ENCODE measurements around the gene STX17. TPM values are rescaled to one million over a fixed set of nuclear protein-coding genes. Genes with fewer than 3 reads are reported as not detected.

The STX17 gene
- total RNA-seq, 2 donors from 2014 or later = 34.0 to 87.9 TPM

DNA sequence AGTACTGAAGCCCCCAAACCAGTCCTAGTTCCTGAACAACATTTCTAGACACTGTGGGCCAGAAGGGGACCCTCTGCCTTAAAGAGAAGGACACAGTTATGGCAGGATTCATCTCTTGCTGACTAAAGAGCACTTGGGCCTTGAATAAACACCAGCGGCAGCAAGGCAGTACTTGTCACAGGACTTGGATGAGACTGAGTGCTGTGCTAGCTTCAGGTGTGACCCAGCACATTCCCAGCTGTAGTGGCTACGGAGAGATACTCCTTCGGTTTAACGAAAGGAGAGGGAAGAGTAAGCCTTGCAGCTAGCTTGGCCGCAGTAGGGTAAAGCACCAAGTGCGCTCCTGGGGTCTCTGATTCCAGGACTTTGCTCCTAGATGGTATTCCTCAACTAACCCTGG, 10.9 kb upstream of the STX17 start:
- Histone ChIP-seq H3K27ac (no peak overlapping the region), H3K36me3 (no peaks in the 10 kb centered on the region), H3K4me3 (no peak overlapping the region), H3K4me1 (replicated peaks) (no peaks in the 10 kb centered on the region), H3K9me3 (no peaks in the 10 kb centered on the region), H3K27me3 (replicated peaks; ENCODE audit: insufficient read depth) (no peaks in the 10 kb centered on the region)
- intact Hi-C loops (cut with DNase I) = no loop called here
- DNase-seq (ENCODE audit: low spot score) = no peak
- 95% methylated on average over 6 of the region's 6 CpGs for WGBS
- TF ChIP-seq, protein P1, sequence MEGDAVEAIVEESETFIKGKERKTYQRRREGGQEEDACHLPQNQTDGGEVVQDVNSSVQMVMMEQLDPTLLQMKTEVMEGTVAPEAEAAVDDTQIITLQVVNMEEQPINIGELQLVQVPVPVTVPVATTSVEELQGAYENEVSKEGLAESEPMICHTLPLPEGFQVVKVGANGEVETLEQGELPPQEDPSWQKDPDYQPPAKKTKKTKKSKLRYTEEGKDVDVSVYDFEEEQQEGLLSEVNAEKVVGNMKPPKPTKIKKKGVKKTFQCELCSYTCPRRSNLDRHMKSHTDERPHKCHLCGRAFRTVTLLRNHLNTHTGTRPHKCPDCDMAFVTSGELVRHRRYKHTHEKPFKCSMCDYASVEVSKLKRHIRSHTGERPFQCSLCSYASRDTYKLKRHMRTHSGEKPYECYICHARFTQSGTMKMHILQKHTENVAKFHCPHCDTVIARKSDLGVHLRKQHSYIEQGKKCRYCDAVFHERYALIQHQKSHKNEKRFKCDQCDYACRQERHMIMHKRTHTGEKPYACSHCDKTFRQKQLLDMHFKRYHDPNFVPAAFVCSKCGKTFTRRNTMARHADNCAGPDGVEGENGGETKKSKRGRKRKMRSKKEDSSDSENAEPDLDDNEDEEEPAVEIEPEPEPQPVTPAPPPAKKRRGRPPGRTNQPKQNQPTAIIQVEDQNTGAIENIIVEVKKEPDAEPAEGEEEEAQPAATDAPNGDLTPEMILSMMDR (IDR thresholded peaks at IDR 0.05) = no peak
- no peak for TF ChIP-seq POLR2AphosphoS5 (IDR thresholded peaks at IDR 0.05)
- TF ChIP-seq POLR2A (IDR thresholded peaks at IDR 0.05) = no peak

DNA sequence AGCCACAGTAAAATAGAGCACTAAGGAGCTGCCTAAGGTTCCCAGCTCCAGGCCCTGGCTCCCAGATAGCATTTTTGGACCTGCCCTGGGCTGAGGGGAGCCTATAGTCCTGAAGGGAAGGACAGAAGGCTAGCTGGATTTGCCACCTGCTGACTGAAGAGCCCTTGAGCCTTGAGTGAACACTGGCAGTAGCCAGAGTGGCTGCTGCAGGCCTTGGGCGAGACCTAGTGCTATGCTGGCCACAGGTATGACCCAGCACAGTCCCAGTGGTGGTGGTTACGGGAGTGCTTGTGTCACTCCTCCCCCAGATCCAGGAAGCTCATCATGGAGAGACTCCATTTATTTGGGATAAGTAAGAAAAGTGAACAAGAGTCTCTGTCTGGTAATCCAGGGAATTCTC, 10.3 kb upstream of the STX17 start:
- DNase-seq (ENCODE audit: low spot score) = no peak
- no peak overlapping the region for H3K4me3 ChIP-seq
- no peaks in the 10 kb centered on the region for H3K27me3 ChIP-seq (replicated peaks; ENCODE audit: insufficient read depth)
- intact Hi-C loops (cut with DNase I) = no loop called here
- H3K36me3 ChIP-seq = no peaks in the 10 kb centered on the region
- no peak overlapping the region for H3K27ac ChIP-seq
- WGBS = 100% methylated on average over 2 of the region's 2 CpGs
- H3K4me1 ChIP-seq (replicated peaks) = no peaks in the 10 kb centered on the region
- H3K9me3 ChIP-seq = no peaks in the 10 kb centered on the region
- TF ChIP-seq, protein P1 (IDR thresholded peaks at IDR 0.05) = no peak
- TF ChIP-seq POLR2A (IDR thresholded peaks at IDR 0.05) = no peak
- TF ChIP-seq POLR2AphosphoS5 (IDR thresholded peaks at IDR 0.05) = no peak

DNA sequence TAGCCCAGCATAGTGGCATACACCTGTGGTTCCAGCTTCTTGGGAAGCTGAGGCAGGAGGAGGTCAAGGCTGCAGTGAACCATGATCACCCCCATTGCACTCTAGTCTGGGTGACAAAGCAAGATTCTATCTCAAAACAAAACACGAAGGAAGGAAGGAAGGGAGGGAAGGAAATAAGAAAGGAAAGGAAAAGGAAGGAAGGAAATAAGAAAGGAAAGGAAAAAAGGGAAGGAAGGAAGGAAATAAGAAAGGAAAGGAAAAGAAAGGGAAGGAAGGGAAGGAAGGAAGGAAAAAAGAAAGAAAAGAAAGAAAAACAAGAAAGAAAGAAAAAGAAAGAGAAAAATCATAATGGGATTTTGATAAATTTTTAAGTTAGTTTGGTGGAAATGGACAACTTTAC, 3.1 kb upstream of the STX17 start:
- Histone ChIP-seq H3K36me3 (no peaks in the 10 kb centered on the region), H3K27ac (no peak overlapping the region), H3K4me1 (replicated peaks) (no peaks in the 10 kb centered on the region), H3K27me3 (replicated peaks; ENCODE audit: insufficient read depth) (no peaks in the 10 kb centered on the region), H3K4me3 (no peak overlapping the region), H3K9me3 (no peaks in the 10 kb centered on the region)
- TF ChIP-seq POLR2AphosphoS5 (IDR thresholded peaks at IDR 0.05) = no peak
- no peak for TF ChIP-seq POLR2A (IDR thresholded peaks at IDR 0.05)
- TF ChIP-seq, protein P1 (IDR thresholded peaks at IDR 0.05) = no peak
- intact Hi-C loops (cut with DNase I) = no loop called here
- 95% methylated on average over 1 of the region's 1 CpG for WGBS
- DNase-seq (ENCODE audit: low spot score) = no peak

DNA sequence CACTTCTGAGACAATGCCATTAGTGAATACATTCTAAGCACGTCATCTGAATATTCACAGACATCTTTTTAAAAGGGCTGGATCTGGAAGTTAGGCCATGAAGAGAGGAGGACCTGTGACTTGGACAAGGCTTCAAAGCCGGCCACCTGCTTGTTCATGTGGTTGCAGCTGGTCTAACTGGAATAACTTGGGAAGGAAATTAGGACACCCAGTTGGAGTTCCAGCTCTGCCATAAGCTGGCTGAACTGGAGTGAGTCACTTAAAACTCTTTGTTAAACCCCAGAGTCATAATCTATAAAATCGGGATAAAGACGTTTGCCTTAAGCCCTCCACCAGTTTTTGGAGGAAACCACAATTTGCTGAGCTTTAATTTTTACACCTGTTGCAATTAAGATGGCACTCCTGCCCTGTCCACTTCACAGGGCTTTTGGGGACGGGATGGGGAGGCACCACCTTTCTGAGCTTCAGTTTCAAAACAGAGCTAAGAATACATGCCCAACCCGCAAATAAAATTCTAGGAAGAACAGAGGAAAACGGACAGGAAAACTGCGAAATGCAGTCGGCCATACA, 536 bp upstream of the STX17 start:
- peaks cover 2% of the 10 kb centered on the region for H3K4me1 ChIP-seq (replicated peaks)
- H3K9me3 ChIP-seq = no peaks in the 10 kb centered on the region
- TF ChIP-seq, protein P1 (IDR thresholded peaks at IDR 0.05) = no peak
- peak; percentile 40 for TF ChIP-seq POLR2AphosphoS5 (IDR thresholded peaks at IDR 0.05)
- peak overlapping the region; percentile 97 for H3K27ac ChIP-seq
- peak overlapping the region; percentile 82 to 85 for H3K4me3 ChIP-seq
- no peaks in the 10 kb centered on the region for H3K27me3 ChIP-seq (replicated peaks; ENCODE audit: insufficient read depth)
- WGBS = 14% methylated on average over 9 of the region's 9 CpGs
- intact Hi-C loops (cut with DNase I) = loop anchor here (2.0 kb wide), 1 partner anchor 87 kb away; no protein-coding TSS in a partner anchor
- no peaks in the 10 kb centered on the region for H3K36me3 ChIP-seq
- DNase-seq (ENCODE audit: low spot score) = peak; percentile 54

DNA sequence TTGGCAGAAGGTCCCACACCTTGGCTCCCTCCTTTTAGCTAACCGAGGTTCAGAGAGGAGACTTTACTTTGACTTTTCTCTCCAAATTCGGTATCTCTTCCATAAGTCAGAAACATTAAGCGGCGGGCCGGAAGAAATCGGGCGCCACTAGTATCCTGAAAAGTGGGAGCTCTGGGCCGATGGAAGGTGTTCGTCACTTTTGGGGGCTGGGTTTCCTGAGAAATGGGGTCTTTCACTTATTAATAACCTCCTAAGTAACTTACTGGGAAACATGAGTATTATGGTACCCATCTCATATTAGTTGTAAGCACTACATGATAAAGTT, 716 bp downstream of the STX17 start:
- intact Hi-C loops (cut with DNase I) = loop anchor here (2.0 kb wide), 1 partner anchor 88 kb away; no protein-coding TSS in a partner anchor
- Histone ChIP-seq H3K4me3 (peak overlapping the region; percentile 82 to 85), H3K36me3 (no peaks in the 10 kb centered on the region), H3K9me3 (no peaks in the 10 kb centered on the region), H3K4me1 (replicated peaks) (peaks cover 2% of the 10 kb centered on the region), H3K27me3 (replicated peaks; ENCODE audit: insufficient read depth) (no peaks in the 10 kb centered on the region), H3K27ac (peak overlapping the region; percentile 97)
- TF ChIP-seq POLR2AphosphoS5 (IDR thresholded peaks at IDR 0.05) (no peak), POLR2A (IDR thresholded peaks at IDR 0.05) (no peak)
- TF ChIP-seq, protein P1 (IDR thresholded peaks at IDR 0.05) = no peak
- 2% methylated on average over 9 of the region's 9 CpGs for WGBS
- no peak for DNase-seq (ENCODE audit: low spot score)

Data from prostate gland (tissue), 2 donors.